ENCODE measurements around the gene TOP3A.
"Not testable (repeated sequence)": the region's sequence is repeated elsewhere in the genome, so short reads cannot be mapped to it uniquely, and the experiment has no call there.

TOP3A gene, protein sequence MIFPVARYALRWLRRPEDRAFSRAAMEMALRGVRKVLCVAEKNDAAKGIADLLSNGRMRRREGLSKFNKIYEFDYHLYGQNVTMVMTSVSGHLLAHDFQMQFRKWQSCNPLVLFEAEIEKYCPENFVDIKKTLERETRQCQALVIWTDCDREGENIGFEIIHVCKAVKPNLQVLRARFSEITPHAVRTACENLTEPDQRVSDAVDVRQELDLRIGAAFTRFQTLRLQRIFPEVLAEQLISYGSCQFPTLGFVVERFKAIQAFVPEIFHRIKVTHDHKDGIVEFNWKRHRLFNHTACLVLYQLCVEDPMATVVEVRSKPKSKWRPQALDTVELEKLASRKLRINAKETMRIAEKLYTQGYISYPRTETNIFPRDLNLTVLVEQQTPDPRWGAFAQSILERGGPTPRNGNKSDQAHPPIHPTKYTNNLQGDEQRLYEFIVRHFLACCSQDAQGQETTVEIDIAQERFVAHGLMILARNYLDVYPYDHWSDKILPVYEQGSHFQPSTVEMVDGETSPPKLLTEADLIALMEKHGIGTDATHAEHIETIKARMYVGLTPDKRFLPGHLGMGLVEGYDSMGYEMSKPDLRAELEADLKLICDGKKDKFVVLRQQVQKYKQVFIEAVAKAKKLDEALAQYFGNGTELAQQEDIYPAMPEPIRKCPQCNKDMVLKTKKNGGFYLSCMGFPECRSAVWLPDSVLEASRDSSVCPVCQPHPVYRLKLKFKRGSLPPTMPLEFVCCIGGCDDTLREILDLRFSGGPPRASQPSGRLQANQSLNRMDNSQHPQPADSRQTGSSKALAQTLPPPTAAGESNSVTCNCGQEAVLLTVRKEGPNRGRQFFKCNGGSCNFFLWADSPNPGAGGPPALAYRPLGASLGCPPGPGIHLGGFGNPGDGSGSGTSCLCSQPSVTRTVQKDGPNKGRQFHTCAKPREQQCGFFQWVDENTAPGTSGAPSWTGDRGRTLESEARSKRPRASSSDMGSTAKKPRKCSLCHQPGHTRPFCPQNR

DNA sequence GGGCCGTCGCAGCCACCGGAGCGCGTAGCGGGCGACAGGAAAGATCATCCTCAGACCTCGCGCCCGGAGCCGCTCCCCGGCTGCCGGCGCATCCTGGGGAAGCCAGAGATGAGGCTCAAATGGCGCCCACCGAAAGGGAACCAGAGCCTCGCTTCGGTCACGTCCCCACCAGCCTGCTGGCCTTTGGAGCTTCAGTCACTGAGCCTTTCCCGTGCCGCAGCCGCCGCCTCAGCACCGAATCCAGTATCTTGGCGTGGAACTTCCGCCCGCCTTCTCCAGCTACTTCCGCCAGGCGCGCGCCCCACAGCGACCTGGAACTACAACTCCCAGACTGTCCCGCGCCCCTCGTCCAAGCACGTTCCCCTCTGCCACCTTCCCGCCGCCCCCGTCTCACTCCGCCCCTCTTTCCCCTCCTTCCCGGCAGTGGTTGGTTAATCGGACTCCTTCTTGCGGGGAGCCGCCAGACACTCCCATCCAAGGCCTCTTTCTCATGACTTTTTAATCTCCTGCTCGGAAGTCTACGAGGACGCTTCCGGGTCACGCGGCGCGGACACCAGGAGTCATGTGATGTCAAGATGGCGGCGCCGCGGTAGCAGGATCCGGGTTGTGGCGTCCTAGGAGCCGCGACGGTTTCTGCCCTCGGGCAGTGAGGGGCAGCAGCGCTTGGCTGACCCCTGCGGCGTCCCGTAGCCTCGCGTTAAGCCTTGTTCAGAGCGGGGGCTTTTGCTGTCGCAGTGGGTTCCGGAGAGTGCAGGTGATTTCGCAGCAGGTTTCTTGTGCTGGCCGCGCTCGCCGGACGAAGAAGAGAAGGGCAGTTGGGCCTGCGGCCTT, at the start of gene TOP3A, which contains the start of gene SMCR8:
TOP3A (minus strand) TSS at position 264 of the 831 bp plus-strand sequence; CDS start at position 48, 216 bp downstream.
SMCR8 (plus strand) TSS at position 563 of the 831 bp plus-strand sequence. CDS start 497 bp downstream, outside the sequence.
- peak; percentile 89 to 100 (median 96) for DNase-seq

DNA sequence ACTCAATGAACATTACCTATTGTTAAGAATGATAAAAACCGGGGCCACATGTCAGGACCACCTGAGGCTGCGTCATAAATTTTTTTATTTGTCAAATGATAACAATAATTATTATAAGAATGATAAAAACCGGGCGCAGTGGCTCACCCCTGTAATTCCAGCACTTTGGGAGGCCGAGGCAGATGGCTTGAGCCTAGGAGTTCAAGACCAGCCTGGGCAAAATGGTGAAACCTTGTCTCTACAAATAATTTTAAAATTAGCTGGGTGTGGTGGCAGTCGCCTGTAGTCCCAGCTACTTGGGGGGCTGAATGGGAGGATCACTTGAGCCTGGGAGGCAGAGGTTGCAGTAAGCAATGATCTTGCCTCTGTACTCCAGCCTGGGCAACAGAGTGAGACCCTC, 49.4 kb upstream of the TOP3A start:
- DNase-seq, result no peak

DNA sequence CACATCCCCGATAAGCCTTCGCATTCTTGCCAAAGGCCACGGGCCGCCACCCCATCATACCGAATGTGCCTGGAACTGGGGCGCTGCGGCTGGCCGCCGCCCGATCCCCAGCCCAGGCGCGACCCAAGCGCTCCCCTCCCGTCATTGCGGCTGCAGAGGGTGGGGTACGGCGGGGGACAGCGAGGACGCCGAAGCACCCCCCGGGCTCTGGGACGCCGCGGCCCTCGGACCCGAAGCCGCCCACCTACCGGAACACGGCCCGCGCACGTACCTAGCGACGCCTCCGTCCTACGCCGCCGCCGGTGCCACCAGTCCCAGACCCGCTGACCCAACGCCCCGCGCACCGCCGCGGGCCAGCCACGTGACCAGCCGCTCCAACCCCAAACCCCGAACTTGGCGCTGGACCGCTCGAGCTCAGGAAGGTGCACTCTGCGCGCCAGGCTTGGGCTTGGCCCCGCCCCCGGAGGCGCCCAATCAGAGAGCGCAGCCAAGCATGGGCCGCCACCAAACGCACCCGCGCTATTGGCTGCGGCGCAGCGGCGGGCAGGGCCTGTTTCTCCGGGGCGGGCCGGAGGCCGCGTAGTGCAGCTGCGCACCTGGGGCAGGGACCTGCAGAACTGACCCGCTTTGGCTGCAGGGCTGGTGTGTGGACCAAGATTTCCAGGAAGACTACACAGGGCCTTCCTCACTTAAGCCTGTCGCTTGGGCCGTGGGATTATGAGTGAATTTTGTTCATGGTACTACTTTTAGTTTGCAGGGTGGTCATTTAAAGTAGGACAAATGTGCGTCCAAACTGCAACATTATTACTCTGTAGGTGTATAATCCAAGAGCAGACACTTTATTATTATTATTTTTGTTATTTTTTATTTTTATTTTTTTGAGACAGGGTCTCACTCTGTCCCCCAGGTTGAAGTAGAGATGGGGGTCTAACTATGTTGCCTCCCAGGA, 48.6 kb upstream of the TOP3A start, which contains the start of gene SHMT1:
SHMT1 (minus strand) TSS at position 450 of the 949 bp plus-strand sequence. CDS start 7,569 bp downstream, outside the sequence.
- peak; percentile 13 to 97 (median 88) for DNase-seq

DNA sequence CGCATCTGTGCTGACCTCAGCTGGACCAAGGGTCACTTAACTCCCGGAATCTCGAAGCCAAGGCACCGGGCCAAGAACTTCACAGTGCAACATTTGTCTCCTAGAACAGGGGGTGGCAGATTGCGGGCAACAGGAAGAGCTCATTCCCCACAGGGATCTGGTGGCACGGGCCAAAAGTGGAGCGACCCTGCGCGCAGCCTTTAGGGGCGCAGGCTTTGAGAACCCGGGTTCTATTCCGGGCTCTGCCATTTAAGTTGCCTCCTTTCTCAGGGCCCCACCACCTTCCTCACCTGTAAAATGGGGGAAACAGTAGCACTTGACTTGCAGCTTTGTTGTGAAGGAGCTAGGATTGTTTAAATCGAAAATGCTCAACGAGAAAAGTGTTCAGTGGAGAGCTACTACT, 47.9 kb upstream of the TOP3A start:
- peak in 54 of 56 donors; percentile 20 to 93 (median 77) for DNase-seq

DNA sequence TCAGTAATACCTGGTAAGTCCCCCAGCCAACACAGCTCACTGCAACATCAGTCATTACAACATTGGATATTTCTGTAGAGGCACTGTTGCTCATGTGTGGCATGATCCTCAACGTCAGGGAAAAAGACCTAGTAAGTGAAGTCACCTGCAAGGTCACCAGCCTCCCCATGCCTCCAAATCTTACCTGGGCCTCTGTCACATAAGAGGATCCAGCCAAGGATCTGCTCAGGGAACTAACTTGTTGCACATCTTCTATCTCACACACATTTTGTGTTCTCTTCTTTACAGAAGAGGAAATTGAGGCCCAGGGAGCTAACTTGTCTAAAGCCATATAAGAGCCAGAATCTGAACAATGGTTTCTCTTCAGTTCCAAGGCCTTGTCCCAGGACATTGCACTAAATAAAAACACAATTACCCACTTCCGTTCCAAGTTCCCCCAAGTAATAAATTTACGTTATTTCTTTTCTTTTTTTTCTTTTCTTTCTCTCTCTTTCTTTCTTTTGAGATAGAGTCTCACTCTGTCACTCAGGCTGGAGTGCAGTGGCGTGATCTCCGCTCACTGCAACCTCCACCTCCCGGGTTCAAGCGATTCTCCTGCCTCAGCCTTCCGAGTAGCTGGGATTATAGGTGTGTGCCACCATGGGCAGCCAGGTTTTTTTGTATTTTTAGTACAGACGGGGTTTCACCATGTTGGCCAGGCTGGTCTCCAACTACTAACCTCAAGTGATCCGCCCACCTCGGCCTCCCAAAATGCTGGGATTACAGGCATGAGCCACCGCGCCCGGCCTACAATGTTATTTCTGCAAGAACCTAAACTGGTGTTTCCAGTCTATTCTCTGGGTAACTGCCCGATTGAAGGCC, 47.3 kb upstream of the TOP3A start:
- DNase-seq, result no peak

DNA sequence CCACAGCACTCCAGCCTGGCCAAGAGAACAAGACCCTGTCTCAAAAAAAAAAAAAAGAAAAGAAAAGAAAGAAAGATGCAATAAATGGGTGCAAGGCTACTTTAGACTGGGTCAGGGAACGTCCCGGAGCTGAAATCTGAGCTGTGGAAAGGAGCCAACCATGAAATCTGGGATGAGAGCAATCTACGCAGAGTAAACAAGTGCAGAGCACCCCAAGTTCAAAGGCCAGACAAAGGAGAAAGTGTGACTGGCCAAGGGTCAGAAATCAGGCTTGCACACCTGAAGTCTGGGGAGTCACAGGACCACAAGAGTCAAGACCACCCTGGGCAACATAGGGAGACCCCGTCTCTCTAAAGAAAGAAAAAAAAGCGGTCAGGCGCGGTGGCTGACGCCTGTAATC, 45.7 kb upstream of the TOP3A start:
- DNase-seq, result no peak

DNA sequence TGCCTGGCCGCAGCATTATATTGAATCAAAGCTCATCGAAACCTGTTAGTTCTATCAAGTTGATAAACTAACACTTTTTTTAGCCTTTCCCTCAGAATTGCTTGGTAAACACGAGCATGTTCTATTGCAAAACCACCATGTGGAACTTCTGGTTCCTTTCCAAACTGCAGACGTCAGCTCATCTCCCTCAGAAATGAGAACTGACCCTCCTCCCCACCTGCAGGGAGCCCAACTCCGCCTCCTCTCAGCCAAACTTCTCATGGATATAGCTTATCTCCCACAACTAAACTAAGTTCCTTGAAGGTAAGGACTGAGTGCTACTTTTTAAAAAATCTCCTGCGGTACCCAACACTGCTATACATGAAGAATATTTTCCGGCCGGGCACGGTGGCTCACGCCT, 41.8 kb upstream of the TOP3A start:
- DNase-seq, result peak in 7 of 56 donors; percentile 4 to 35 (median 5)

DNA sequence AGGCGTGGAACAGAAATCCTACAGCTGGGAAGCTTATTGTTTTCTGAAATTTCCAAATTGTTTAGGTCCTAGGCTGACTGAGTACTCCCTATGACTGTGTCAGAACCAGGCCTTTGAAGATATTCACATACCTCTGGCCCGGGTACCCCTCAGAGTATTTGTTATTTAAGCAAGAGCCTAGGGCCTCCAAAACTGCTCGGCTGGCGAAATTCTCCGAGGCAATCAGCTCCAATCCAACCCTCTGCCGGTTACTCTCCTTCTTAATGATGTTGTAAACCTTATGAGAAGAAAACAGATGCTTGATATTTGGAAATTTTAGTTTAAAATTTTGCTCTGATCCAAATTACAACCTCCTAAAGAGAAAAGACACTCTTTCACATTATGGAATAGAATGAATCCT, 38.7 kb upstream of the TOP3A start:
- DNase-seq, result no peak

DNA sequence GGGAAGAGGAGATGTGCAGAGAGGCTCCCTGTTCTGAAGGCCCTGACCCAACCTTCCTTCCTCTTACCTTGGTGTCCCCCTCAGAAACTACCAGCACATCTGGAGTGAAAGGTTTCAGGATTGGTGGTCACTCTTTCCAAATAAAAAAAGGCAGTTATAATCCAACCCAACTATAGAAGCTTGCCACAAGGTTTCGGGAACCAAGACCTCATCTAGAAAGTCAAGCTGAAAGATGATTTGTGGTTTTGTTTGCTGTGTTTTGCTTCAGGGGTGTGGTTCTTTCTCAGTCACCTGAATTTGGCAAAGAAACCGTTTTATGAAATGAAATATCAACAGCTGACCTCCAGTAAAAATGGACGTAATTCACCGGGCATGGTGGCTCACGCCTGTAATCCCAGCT, 29.2 kb upstream of the TOP3A start:
- no peak for DNase-seq

DNA sequence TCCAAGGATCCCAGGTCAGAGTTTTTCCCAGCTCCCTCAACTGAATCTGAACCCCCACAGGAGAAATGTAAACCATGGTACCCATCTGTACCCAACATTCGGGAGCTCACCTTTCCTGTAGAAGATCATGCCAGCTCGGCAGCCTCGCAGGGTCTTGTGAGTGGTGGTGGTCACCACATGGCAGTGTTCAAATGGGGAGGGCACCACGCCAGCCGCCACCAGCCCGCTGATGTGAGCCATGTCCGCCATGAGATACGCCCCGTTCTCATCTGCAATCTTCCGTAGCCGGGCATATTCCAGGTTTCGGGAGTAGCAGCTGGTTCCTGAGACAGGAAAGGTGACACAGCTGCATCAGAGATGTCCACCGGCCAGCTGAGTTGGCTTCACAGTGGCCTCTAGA, 25.1 kb upstream of the TOP3A start:
- DNase-seq, result no peak

DNA sequence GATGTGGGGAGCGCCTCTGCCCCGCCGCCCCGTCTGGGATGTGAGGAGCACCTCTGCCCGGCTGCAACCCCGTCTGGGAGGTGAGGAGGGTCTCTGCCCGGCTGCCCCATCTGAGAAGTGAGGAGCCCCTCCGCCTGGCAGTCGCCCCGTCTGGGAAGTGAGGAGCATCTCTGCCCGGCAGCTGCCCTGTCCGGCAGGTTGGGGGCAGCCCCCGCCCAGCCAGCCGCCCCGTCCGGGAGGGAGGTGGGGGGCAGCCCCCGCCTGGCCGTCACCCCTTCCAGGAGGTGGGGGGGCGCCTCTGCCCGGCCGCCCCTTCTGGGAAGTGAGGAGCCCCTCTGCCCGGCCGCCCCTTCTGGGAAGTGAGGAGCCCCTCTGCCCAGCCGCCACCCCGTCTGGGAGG, 23.4 kb upstream of the TOP3A start:
- not testable (repeated sequence) for DNase-seq

DNA sequence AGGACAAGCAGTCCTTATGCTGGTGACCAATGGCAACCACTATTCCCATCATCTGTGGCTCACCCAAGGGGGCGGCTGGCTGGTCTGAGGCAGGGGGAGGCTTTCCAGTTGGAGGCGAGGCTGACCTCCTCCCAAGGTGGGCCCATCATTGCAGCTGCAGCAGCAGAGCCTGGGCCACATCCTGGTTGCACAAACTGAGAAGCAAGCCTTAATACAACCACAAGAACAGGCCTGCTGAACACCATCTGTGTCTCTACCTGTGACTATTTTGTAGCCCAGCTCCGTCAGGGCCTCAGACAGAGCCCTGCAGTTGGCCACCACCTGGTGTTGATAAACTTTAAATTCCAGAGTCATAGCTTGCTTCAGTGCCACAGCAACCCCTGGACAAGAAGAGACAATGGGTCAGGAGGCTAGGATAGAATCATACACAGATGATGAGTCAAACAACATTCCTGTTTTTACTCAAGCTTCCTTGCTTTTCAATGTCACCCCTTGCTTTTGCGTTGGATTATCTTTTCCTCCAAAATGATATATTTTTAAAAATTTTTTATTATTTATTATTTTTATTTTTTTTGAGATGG, 18.2 kb upstream of the TOP3A start:
- no peak for DNase-seq

DNA sequence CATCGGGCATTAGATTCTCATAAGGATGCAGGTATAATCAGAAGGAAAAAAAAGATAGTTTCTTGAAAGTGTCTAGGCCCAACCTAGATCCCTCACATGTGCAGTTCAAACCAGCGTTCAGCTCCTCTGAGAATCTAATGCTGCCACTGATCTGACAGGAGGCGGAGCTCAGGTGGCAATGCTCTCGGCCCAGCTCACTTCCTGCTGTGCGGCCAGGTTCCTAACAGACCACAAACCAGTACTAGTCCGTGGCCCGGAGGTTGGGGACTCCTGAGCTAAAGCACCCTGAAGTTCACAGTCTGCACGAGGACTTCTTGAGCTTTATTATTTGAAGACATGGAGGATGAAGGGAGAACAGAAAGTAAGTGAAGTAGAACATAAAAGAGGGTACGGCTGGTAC, 17.1 kb upstream of the TOP3A start:
- DNase-seq, result no peak

DNA sequence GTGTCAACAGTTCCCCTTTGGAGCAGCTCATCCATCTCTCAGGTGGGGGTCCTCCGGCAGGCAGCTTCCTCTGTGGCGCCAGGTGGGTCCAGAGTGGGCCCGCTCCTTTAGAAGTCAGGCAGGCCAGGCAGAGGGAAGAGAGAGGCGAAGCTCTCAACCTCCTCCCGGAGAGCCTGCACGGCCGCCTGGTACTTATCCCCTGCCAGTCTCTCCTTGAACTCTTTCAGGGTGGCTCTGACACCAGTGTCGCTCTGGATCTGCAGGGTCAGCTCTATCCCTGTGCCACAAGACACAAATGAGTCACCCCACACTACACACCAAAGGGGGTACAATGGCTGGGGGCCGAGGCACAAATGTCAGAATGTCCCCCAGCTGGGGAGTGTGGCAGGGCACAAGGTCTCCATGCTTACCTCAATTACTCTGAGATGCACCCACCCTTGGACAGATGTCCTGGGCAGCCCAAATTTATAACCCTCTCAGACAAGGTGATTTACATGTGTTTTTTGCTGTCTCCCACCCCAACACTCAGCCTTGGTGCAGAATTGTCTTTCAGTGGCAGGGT, 13.9 kb upstream of the TOP3A start:
- no peak for DNase-seq

DNA sequence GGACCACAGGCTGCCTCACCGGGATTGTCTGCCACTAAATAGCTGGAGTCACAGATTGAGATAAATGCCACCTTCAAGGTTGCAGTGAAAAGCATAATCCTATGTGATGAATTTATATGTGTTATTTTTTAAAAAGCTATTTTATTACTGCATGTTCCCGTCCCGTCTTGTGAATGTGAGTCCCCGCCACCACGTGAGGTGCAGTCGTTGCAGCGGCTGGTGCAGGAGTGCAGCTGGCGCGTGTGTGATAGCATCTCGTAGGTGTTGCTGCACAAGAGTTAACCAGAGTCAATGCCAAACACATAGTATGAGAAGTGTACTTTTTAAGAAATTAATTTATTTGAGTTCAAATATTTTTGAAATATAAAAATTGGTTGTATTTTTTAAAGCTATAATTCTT, 12.8 kb upstream of the TOP3A start:
- peak in 1 of 56 donors; percentile 19 for DNase-seq

DNA sequence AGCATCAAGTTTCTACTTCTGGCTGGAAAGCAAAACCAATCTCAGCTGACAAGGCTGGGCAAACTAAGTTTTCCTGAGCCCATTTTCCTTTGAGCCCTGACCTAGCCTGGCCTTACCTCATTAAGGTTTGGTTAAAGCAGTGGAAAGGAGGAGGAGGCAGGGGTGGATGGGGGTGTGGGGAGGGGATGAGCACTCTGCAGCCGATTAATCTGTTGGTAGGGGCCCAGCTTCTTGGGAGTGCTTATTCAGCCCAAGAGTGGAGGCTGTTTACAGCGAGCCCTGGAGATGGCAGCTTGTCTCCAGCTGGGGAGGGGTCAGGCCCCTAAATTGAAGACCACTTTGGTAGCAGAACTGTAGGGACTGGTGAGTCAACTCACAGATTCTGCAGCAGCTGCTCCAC, 12.3 kb upstream of the TOP3A start:
- no peak for DNase-seq

DNA sequence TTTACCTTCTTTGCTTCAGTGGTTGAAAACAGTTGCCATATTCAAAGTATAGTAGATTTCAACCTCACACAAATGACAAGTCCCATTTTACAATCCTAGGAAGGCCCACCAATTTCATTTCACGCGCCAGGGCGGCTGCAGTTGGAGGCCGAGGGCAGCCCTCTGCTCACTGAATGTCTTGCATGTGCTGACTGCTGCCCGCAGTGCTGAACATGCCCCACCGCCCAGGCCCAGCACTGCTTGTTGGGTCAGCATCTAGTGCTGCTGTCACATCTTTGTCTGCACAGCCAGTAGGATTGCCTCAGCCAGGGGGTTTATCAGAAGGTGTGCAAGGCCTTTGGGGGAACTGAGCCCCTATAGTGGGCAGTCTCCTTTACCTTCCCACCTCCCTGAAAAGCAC, 11.8 kb upstream of the TOP3A start:
- DNase-seq, result no peak

DNA sequence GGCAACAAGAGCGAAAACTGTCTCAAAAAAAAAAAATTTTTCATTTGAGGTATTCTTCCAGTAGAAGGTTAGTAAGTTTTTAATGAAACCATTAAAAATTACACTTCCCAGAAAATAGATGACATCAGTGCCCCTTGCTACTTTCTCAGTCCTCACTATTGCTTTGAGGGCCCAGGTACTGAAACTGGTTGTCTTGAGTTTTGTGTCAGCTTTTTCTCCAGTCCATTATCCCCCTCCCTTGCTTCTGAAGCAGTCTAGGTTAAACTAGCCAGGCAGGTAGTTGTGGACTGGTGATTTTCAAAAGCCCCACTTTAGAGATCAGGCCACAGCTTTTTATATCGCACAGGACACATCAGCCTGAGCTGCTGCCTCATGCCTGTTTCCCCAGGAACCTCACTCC, 11.2 kb upstream of the TOP3A start:
- DNase-seq, result no peak

Data from nucleus accumbens (tissue), 56 donors.